Hindlimb muscle (tissue), 1 donor: ENCODE measurements around the gene SERPINB6. TPM values are rescaled to one million over a fixed set of nuclear protein-coding genes. Genes with fewer than 3 reads are reported as not detected.
"Not testable (repeated sequence)": the region's sequence is repeated elsewhere in the genome, so short reads cannot be mapped to it uniquely, and the experiment has no call there.

Experiments
- DNase-seq: peaks from one replicate; pipeline ENCODE4 v3.0.0-alpha.2; 2013
- polyA plus RNA-seq: library from polyadenylated mRNA; unstranded; fragments of 120-200 nt; gene quantifications from one replicate; pipeline ENCODE4 v1.2.1, GENCODE V29; 2013; ENCODE audit not compliant: insufficient read length

Gene SERPINB6
- polyA plus RNA-seq, 1 donor = 91.7 TPM

GRCh38 chr6:2999618-3000557, 28.5 kb upstream of the SERPINB6 start, which contains the start of gene NQO2:
TSS of gene NQO2 (plus strand) at chr6:2999894. CDS start at chr6:3006553, 6,659 bp downstream.
- peak; percentile 84 for DNase-seq

DNA sequence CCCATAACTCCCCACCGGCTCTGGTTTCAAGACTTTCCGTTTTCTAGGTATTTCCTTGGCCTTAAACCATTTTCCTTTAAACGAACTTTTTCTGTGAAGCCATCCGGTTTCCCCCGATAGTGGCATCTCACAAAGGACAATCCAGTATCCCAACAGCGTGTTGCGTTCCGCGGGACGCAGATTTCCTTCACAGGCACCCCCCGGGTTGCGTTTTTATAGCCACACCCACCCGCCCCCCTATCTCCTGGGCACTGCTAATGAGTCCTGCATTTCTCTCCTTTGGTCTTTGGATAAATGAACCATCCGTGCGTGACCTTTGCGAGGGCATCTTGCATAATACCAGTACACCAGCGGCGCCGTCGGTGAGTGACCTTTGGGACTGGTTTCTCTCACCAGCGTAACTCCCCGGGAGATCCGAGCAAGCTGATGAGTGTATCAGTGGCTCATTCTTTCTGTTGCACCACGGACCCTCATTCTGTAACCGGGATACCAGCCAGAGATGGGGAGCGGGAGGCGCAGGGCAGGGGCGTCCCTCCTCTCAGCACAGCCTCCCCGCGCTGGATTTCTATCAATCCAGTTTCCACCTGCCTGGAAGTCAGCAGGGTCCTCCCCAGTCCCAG, 27.7 kb upstream of the SERPINB6 start:
- DNase-seq = peak; percentile 45

DNA sequence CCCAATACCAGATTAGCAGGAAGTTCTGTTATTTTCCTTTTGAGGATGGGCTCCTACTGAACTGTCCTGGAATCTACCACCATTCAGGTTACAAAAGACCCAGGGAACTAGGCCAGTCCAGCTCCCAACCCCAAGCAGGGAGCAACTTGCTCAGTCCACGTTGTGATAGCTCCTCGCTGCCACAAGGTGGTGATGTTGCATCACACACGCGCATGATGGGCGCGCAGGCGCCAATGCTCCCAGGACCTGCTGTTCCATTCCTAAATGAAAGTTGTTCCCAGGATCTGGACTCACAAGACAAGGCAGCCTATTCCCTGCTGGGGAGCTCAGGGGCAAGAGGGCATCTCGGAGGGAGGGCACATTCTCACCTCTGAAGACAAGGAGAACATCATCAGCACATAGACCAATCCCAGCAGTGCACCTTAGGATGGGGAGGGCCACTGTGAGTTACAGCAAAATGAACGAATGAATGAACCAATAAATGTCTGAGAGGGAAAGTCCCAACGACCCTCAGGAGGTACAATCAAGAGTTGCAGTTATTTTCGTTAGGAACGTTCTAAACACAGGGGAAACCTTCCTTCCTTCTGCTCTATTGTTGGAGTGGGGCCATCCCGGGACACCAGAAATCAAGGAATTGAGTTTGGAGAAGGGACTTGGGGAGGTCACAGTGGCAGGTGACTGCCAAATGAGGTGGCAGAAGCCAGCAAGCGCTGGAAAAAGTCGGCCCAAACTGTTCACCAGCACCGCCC, 27.1 kb upstream of the SERPINB6 start:
- not testable (repeated sequence) for DNase-seq

DNA sequence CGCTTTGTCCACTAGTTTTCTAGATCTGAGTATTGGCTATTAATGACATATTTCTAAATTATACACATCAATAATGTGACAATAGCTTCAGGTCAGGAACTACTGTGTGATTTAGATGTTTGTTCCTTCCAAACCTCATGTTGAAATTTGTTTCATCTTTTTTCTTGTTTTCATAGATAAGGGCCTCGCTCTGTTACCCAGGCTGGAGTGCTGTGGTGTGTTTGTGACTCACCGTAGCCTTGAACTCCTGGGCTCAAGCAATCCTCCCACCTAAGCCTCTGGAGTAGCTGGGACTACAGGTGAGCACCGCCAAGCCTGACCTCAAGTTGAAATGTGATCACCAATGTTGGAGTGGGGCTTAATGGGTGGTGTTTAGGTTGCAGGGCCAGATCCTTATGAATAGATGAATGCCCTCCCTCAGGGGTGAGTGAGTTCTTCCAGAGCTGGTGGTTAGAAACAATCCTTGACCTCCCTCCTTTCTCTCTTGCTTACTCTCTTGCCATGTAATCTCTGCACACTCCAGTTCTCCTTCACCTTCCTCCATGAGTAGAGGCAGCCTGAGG, 22.5 kb upstream of the SERPINB6 start:
- DNase-seq = no peak

DNA sequence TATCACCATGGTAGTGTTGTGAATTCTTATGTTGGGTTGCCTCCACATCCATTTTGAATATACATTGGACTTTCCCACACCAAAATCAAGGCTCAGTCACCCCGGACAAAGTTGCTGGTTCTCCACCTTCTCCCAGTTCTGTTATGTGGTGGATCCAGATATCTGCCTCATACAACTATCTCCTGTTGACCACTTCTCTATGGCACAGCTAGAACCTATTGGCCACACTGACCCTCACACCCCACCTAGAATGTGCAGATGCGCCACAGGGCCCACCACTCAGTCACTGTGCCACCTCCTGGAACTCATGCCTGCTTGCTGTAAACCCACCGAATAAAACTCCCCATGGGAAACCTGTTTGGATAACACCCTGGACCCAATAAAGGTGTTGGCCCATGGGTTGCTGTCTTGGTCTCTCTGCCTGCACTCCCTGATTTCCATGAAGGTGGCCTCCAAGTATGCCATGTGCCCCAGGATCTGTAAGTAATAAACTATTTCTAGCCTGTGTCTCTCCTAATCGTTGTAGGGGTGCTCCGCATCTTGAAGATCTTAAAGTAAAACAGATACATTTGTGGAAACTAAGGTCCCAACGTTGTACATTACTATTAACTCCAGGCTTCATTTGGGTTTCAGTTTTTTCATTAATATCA, 21.1 kb upstream of the SERPINB6 start:
- no peak for DNase-seq

DNA sequence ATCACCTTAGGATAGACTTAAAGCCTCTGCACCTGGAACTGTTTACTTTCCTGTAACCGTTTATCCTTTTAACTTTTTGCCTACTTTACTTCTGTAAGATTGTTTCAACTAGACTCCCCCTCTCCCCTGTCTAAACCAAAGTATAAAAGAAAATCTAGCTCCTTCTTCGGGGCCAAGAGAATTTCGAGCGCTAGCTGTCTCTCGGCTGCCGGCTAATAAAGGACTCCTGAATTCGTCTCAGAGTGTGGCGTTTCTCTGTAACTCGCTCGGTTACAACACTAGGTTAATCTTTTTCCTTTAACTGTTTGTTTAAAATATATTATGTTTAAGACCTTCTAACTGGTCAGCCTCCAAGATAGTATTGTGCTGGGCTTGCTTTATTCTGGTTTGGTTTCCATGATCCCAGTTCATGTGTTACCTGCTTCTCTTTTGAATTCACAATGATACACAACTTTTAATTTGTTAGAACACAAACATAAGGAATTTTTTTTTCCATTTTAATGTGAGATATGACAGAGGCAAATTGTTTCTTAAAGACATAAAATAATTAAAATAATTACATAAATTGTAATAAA, 19.7 kb upstream of the SERPINB6 start:
- no peak for DNase-seq

GRCh38 chr6:2990248-2990931, 19.0 kb upstream of the SERPINB6 start:
- DNase-seq = no peak

GRCh38 chr6:2989332-2990247, 18.2 kb upstream of the SERPINB6 start:
- peak; percentile 96 for DNase-seq

DNA sequence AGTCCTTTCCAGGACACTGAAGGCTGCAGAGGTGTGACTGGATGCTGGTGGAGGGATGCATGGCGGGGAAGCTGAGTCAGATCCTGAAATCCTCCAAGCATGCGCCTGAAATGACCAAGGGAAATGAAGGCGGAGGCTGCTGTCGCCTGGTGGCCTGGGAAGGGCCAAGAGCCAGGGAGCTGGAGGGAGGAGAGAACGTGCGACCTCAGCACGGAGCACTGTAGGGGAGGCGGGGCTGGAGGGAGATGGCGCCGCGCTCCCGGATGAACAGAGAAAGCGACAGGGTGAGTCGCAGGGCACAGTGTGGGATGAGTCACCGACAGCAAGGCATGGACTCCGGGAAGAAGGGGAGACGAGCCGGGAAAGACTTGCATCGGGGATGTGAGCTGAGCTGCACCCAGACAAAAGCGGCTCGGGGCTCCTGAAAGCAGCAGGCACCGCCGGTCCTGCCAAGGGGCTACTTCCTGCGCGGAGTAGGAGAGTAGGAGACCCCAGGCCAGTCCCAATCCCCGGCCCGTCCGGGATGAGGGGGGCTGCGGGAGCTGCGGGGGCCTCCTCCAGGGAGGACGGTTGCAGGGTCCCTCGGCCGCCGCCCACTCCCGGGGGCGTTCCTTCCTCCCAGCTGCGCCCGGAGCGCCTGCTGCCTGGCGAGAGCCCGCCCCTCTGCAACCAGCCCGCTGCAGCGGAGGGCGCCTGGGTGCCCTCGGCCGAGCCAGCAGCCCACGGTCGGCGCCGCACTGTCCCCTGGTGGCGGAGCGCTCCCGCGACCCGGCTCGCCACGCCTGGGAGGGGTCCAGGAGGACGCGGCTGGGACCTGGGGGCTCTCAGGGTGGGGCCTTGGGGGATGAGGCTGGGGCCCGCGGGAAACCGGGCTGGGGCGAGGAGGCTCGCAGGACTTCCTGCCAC, 17.3 kb upstream of the SERPINB6 start:
- peak; percentile 92 for DNase-seq

DNA sequence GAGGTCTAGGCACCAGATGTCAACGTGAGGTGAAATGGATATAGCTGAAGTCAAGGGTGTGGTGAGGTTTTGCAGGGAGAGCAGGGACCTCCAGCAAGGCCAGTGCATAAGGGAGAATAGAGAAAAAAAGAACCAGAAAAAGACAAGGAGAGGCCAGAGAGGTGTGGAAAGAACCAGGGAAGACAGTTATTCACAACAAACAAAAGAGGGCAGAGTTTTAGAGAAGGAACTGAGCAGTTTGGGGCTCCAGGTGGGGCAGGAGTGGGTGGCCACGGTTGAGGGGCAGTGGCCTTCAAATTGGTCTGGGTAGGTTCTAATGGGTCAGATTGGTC, 16.7 kb upstream of the SERPINB6 start:
- no peak for DNase-seq

- peak; percentile 86 for DNase-seq
Measured at GRCh38 chr6:2986722-2987221, 15.4 kb upstream of the SERPINB6 start.

DNA sequence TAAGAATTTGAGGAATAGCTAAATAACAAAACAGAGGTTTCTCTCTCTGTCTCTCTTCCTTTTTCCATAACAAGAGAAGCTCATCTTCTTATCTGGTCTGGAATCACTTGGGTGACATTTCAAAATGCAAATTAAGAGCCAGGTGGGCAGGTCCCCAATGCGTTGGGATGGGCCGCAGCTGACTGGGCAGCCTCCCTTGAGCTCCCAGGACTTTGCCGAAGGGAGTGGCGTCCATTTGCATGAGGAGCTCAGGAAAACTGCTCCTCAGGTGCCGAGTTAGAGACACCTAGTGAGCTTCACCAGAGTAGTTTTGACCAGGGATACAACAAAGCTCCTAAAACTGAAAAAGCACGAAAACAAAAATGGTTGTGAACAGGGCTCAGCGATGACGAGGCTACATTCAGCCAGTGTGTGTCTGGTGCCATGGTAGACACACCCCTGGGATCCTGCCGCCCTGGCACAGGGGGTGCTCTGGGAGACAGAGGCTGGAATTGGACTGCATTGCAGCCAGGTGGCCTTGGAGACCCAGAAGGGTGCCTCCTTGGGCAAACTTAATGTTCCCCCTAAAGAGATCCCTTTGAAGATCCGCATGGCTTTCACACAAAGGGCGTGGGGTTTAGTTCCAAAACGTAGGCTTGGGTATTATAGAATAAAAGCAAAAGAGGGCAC, 13.5 kb upstream of the SERPINB6 start:
- DNase-seq = no peak

GRCh38 chr6:2982426-2983117, 11.2 kb upstream of the SERPINB6 start:
- DNase-seq = no peak

GRCh38 chr6:2980465-2980855, 9.1 kb upstream of the SERPINB6 start:
- no peak for DNase-seq

- DNase-seq = no peak
Measured at GRCh38 chr6:2979819-2980464, 8.6 kb upstream of the SERPINB6 start.

GRCh38 chr6:2978923-2979322, 7.6 kb upstream of the SERPINB6 start:
- no peak for DNase-seq
